ENCODE data around the gene CCDC187. TPM values are rescaled to one million over a fixed set of nuclear protein-coding genes. Genes with fewer than 3 reads are reported as not detected.
"Not testable (repeated sequence)": the region's sequence is repeated elsewhere in the genome, so short reads cannot be mapped to it uniquely, and the experiment has no call there.

CCDC187 gene
- total RNA-seq, 4 donors from 2014 or later, result 0.13 to 0.45 TPM; not detected in 2

- Histone ChIP-seq H3K27me3 (no peaks in the 10 kb centered on the region), H3K36me3 (no peaks in the 10 kb centered on the region), H3K4me1 (peaks cover 23% of the 10 kb centered on the region), H3K4me3 (no peak overlapping the region), H3K9me3 (no peaks in the 10 kb centered on the region), H3K27ac (no peak overlapping the region)
- TF ChIP-seq POLR2A (IDR thresholded peaks at IDR 0.05) (no peak), EP300 (IDR thresholded peaks at IDR 0.05) (no peak), POLR2AphosphoS5 (IDR thresholded peaks at IDR 0.05) (no peak), CTCF (IDR thresholded peaks at IDR 0.05) (no peak)
- no peak for DNase-seq (ENCODE audit: low spot score in 2 of 2)
- 87% methylated on average over 16 of the region's 19 CpGs for WGBS
These were observed 17.7 kb upstream of the CCDC187 start for GRCh38 chr9:136321561-136321960.

- H3K9me3 ChIP-seq, result not testable (repeated sequence)
These were observed 17.1 kb upstream of the CCDC187 start for GRCh38 chr9:136320972-136321371.

GRCh38 chr9:136319955-136320354 is 16.1 kb upstream of the CCDC187 start:
- not testable (repeated sequence) for H3K27me3 ChIP-seq; H3K9me3 ChIP-seq; H3K36me3 ChIP-seq; DNase-seq (ENCODE audit: low spot score in 2 of 2); H3K4me3 ChIP-seq; H3K27ac ChIP-seq
- WGBS, result 92% methylated on average over 3 of the region's 3 CpGs
- H3K4me1 ChIP-seq, result peaks cover 14% of the 10 kb centered on the region

More at GRCh38 chr9:136320972-136321371, 17.1 kb upstream of the CCDC187 start:
- DNase-seq (ENCODE audit: low spot score in 2 of 2); H3K27ac ChIP-seq; H3K27me3 ChIP-seq; H3K4me3 ChIP-seq; H3K36me3 ChIP-seq: not testable (repeated sequence)
- peaks cover 17% of the 10 kb centered on the region for H3K4me1 ChIP-seq

- H3K4me3 ChIP-seq; DNase-seq (ENCODE audit: low spot score in 2 of 2); H3K9me3 ChIP-seq; H3K27me3 ChIP-seq; H3K36me3 ChIP-seq; H3K27ac ChIP-seq: not testable (repeated sequence)
- peaks cover 14% of the 10 kb centered on the region for H3K4me1 ChIP-seq
- WGBS, result 94% methylated on average over 14 of the region's 14 CpGs
These were observed 15.3 kb upstream of the CCDC187 start for GRCh38 chr9:136319244-136319643.

GRCh38 chr9:136318776-136319241 is 14.9 kb upstream of the CCDC187 start:
- Histone ChIP-seq H3K27me3 (no peaks in the 10 kb centered on the region), H3K4me1 (peaks cover 12% of the 10 kb centered on the region), H3K9me3 (peaks cover 6% of the 10 kb centered on the region), H3K36me3 (no peaks in the 10 kb centered on the region), H3K27ac (no peak overlapping the region), H3K4me3 (no peak overlapping the region)
- DNase-seq (ENCODE audit: low spot score in 2 of 2), result no peak
- WGBS, result 74% methylated on average over 11 of the region's 16 CpGs
- no peak for TF ChIP-seq EP300 (IDR thresholded peaks at IDR 0.05)
- no peak for TF ChIP-seq POLR2A (IDR thresholded peaks at IDR 0.05)
- no peak for TF ChIP-seq CTCF (IDR thresholded peaks at IDR 0.05)
- no peak for TF ChIP-seq POLR2AphosphoS5 (IDR thresholded peaks at IDR 0.05)

GRCh38 chr9:136318111-136318775 is 14.3 kb upstream of the CCDC187 start:
- no peak for DNase-seq (ENCODE audit: low spot score in 2 of 2)
- Histone ChIP-seq H3K4me1 (peaks cover 6% of the 10 kb centered on the region), H3K9me3 (peaks cover 6% of the 10 kb centered on the region), H3K4me3 (no peak overlapping the region), H3K27ac (no peak overlapping the region), H3K27me3 (no peaks in the 10 kb centered on the region), H3K36me3 (no peaks in the 10 kb centered on the region)
- 82% methylated on average over 14 of the region's 21 CpGs for WGBS
- TF ChIP-seq CTCF (IDR thresholded peaks at IDR 0.05), result no peak
- TF ChIP-seq POLR2A (IDR thresholded peaks at IDR 0.05), result no peak
- TF ChIP-seq EP300 (IDR thresholded peaks at IDR 0.05), result no peak
- no peak for TF ChIP-seq POLR2AphosphoS5 (IDR thresholded peaks at IDR 0.05)

GRCh38 chr9:136317695-136318094 is 13.8 kb upstream of the CCDC187 start:
- TF ChIP-seq POLR2AphosphoS5 (IDR thresholded peaks at IDR 0.05), result no peak
- TF ChIP-seq POLR2A (IDR thresholded peaks at IDR 0.05), result no peak
- Histone ChIP-seq H3K4me1 (peaks cover under 1% of the 10 kb centered on the region), H3K4me3 (no peak overlapping the region), H3K9me3 (peaks cover 6% of the 10 kb centered on the region), H3K27ac (no peak overlapping the region), H3K36me3 (no peaks in the 10 kb centered on the region), H3K27me3 (no peaks in the 10 kb centered on the region)
- DNase-seq (ENCODE audit: low spot score in 2 of 2), result no peak
- 85% methylated on average over 7 of the region's 16 CpGs for WGBS
